Measurements from ENCODE around the gene CTNNB1.

DNA sequence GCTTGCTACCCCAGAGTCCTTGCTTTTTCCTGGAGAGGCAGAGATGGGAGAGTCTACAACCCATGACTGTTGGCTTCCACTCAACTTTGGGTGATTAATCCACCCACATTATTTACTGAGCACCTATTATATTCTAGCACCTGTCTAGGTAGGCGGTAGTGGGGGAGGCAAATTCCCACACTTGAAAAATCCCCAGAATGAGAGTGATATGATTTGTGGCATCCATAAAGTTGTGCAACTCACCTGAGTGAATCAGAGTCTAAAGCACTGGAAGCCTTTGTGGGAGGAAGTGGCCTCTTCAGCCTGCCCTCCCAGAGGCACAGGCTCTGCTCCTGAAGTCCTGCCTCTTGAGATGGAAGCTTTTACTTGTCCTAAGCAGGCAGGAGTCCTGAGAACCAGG, 40.4 kb upstream of the CTNNB1 start:
- TF ChIP-seq, protein P1, sequence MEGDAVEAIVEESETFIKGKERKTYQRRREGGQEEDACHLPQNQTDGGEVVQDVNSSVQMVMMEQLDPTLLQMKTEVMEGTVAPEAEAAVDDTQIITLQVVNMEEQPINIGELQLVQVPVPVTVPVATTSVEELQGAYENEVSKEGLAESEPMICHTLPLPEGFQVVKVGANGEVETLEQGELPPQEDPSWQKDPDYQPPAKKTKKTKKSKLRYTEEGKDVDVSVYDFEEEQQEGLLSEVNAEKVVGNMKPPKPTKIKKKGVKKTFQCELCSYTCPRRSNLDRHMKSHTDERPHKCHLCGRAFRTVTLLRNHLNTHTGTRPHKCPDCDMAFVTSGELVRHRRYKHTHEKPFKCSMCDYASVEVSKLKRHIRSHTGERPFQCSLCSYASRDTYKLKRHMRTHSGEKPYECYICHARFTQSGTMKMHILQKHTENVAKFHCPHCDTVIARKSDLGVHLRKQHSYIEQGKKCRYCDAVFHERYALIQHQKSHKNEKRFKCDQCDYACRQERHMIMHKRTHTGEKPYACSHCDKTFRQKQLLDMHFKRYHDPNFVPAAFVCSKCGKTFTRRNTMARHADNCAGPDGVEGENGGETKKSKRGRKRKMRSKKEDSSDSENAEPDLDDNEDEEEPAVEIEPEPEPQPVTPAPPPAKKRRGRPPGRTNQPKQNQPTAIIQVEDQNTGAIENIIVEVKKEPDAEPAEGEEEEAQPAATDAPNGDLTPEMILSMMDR (IDR thresholded peaks at IDR 0.05): no peak
- no peak for TF ChIP-seq POLR2A (IDR thresholded peaks at IDR 0.05)
